Esophagus squamous epithelium (tissue), 4 donors: ENCODE data around the gene TOR4A.

Experiments
- POLR2A ChIP-seq, 4 donors: fragments of 450-650 bp; IDR thresholded peaks; one replicate each; pipeline ENCODE4 v1.6.1; 2017; ENCODE audit warnings: antibody characterized with exemption in 4 of 4, mild to moderate bottlenecking in 4 of 4, moderate library complexity in 3 of 4
- TF ChIP-seq, protein P1 (sequence below), 6 experiments: fragments of 450-650 bp in 4 of 6; fragments of 200-600 bp in 2 of 6; sonication (generic) in 2 of 6; IDR thresholded peaks; one replicate each; pipeline ENCODE4 v1.5.1; 2016 to 2019; ENCODE audit warnings: antibody characterized with exemption in 6 of 6, mild to moderate bottlenecking in 4 of 6, moderate library complexity in 4 of 6

- TF ChIP-seq, protein P1, sequence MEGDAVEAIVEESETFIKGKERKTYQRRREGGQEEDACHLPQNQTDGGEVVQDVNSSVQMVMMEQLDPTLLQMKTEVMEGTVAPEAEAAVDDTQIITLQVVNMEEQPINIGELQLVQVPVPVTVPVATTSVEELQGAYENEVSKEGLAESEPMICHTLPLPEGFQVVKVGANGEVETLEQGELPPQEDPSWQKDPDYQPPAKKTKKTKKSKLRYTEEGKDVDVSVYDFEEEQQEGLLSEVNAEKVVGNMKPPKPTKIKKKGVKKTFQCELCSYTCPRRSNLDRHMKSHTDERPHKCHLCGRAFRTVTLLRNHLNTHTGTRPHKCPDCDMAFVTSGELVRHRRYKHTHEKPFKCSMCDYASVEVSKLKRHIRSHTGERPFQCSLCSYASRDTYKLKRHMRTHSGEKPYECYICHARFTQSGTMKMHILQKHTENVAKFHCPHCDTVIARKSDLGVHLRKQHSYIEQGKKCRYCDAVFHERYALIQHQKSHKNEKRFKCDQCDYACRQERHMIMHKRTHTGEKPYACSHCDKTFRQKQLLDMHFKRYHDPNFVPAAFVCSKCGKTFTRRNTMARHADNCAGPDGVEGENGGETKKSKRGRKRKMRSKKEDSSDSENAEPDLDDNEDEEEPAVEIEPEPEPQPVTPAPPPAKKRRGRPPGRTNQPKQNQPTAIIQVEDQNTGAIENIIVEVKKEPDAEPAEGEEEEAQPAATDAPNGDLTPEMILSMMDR (IDR thresholded peaks at IDR 0.05) = no peak
- no peak for TF ChIP-seq POLR2A (IDR thresholded peaks at IDR 0.05)
These were observed 37.3 kb downstream of the TOR4A start for GRCh38 chr9:137314561-137315560.
